K562 (cell line): ENCODE results near the gene PET117. TPM values are rescaled to one million over a fixed set of nuclear protein-coding genes. Genes with fewer than 3 reads are reported as not detected.
A peak's percentile ranks its signal among the peaks of the same experiment; 100 is the strongest.

Experiments
- ARID1B ChIP-seq: fragments of 450-650 bp; IDR thresholded peaks from 2 replicates; pipeline ENCODE4 v1.6.1; 2016; ENCODE audit warnings: antibody characterized with exemption, mild to moderate bottlenecking, inconsistent platforms
- EP300 ChIP-seq: IDR thresholded peaks from 2 replicates; pipeline ENCODE4 v1.6.1; 2012; ENCODE audit warnings: low read length, improper control_type of control experiment
- ETS2 ChIP-seq: IDR thresholded peaks from 2 replicates; pipeline ENCODE4 v1.6.1; 2016; ENCODE audit warnings: borderline replicate concordance, missing genetic modification characterization, mild to moderate bottlenecking, moderate library complexity, missing compliant biosample characterization; ENCODE audit not compliant: poor library complexity, severe bottlenecking
- HDAC8 ChIP-seq: fragments of 450-650 bp; IDR thresholded peaks from 2 replicates; pipeline ENCODE4 v1.6.1; 2016; ENCODE audit warnings: mild to moderate bottlenecking, missing genetic modification characterization, moderate library complexity, missing compliant biosample characterization
- HNRNPK ChIP-seq: fragments of 200-400 bp; formaldehyde crosslinking; IDR thresholded peaks from one replicate; pipeline ENCODE4 v1.6.1; 2018; ENCODE audit warnings: mild to moderate bottlenecking, low read depth, low read length; ENCODE audit not compliant: poor library complexity, severe bottlenecking
- HOXB6 ChIP-seq: fragments of 250-450 bp; sonication (Bioruptor Pico); IDR thresholded peaks from 2 replicates; pipeline ENCODE4 v1.5.1; 2022; ENCODE audit warnings: mild to moderate bottlenecking, borderline replicate concordance
- JUN ChIP-seq, 2 experiments: sonication (generic) in 1 of 2; formaldehyde crosslinking in 1 of 2; IDR thresholded peaks; 2 replicates each; pipeline versions ENCODE4 v1.6.1 to v1.8.0; 2012 to 2022; ENCODE audit warnings: borderline replicate concordance in 2 of 2, mild to moderate bottlenecking in 2 of 2, improper control_type of control experiment in 1 of 2, low read depth in 1 of 2, low read length in 1 of 2, missing genetic modification reagents in 1 of 2
- L3MBTL2 ChIP-seq: fragments of 450-650 bp; IDR thresholded peaks from 2 replicates; pipeline ENCODE4 v1.6.1; 2016; ENCODE audit warnings: mild to moderate bottlenecking, moderate library complexity
- MECOM ChIP-seq: fragments of 250-450 bp; sonication (Bioruptor Pico); IDR thresholded peaks from 2 replicates; pipeline ENCODE4 v1.8.0; 2022; ENCODE audit warnings: inconsistent platforms
- MEIS2 ChIP-seq: fragments of 450-650 bp; IDR thresholded peaks from 2 replicates; pipeline ENCODE4 v1.6.1; 2014; ENCODE audit warnings: mild to moderate bottlenecking; ENCODE audit not compliant: partially characterized antibody
- POU5F1 ChIP-seq: fragments of 150-350 bp; IDR thresholded peaks from 2 replicates; pipeline ENCODE4 v1.6.1; 2014; ENCODE audit warnings: borderline replicate concordance, low read length, low read depth, mild to moderate bottlenecking; ENCODE audit not compliant: partially characterized antibody
- RBM14 ChIP-seq: fragments of 200-400 bp; formaldehyde crosslinking; IDR thresholded peaks from 2 replicates; pipeline ENCODE4 v1.6.1; 2018; ENCODE audit warnings: low read depth, mild to moderate bottlenecking, low read length, moderate library complexity, borderline replicate concordance; ENCODE audit not compliant: insufficient read depth
- SNRNP70 ChIP-seq: fragments of 200-400 bp; formaldehyde crosslinking; optimal IDR thresholded peaks from 2 replicates; pipeline ENCODE3; 2017; ENCODE audit warnings: low read depth, low read length
- TFAM ChIP-seq: fragments of 250-450 bp; sonication (Bioruptor Pico); conservative IDR thresholded peaks from 2 replicates; pipeline ENCODE4 v1.5.0; 2021; ENCODE audit warnings: mild to moderate bottlenecking, moderate library complexity
- TOE1 ChIP-seq, 2 experiments: fragments of 450-650 bp in 1 of 2; sonication (generic) in 1 of 2; formaldehyde crosslinking in 1 of 2; IDR thresholded peaks; 2 replicates each; pipeline versions ENCODE4 v1.7.1 to v1.8.0; 2016 to 2022; ENCODE audit warnings: borderline replicate concordance in 2 of 2, mild to moderate bottlenecking in 2 of 2, antibody characterized with exemption in 1 of 2, inconsistent platforms in 1 of 2, low read depth in 1 of 2, missing genetic modification reagents in 1 of 2, moderate library complexity in 1 of 2
- ZNF57 ChIP-seq: fragments of 450-650 bp; formaldehyde crosslinking; IDR thresholded peaks from 2 replicates; pipeline ENCODE4 v1.4.0; 2020; ENCODE audit warnings: mild to moderate bottlenecking, moderate library complexity
- polyA plus RNA-seq, 8 experiments: library from polyadenylated mRNA; depleted of rRNA in 4 of 8; stranded (reverse) in 5 of 8; unstranded in 3 of 8; fragments of >200 nt; fragmentation: Nextera tagmentation in 2 of 8; fragmentation: Illumina TruSeq in 1 of 8; extraction: Ambion mirVana in 2 of 8; extraction: Trizol in 1 of 8; gene quantifications; 2 replicates each; pipeline versions ENCODE4 v1.2.1 to v1.2.3, GENCODE V29; 2011 to 2014; ENCODE audit warnings: inconsistent platforms in 1 of 8, missing spikeins in 1 of 8
- total RNA-seq, 7 experiments: library from RNA; depleted of rRNA in 6 of 7; stranded (reverse); fragments of >200 nt in 6 of 7; fragmentation: Illumina TruSeq in 2 of 7; extraction: Trizol in 2 of 7; gene quantifications; 2 replicates each; pipeline versions ENCODE4 v1.2.1 to v1.2.3, GENCODE V29; 2011 to 2021; ENCODE audit warnings: low replicate concordance in 1 of 7
- TF ChIP-seq, protein P1 (sequence below): fragments of 450-650 bp; IDR thresholded peaks from 2 replicates; pipeline ENCODE4 v1.6.1; 2018; ENCODE audit warnings: mild to moderate bottlenecking, low read depth; ENCODE audit not compliant: partially characterized antibody
- TF ChIP-seq, protein P2 (sequence below): fragments of 250-450 bp; sonication (Bioruptor Pico); IDR thresholded peaks from 2 replicates; pipeline ENCODE4 v1.8.0; 2022; ENCODE audit warnings: inconsistent platforms, mild to moderate bottlenecking, moderate library complexity, borderline replicate concordance
- TF ChIP-seq, protein P3 (sequence below): fragments of 150-350 bp; IDR thresholded peaks from 2 replicates; pipeline ENCODE4 v1.6.1; 2014; ENCODE audit warnings: low read depth, mild to moderate bottlenecking, low read length, borderline replicate concordance

PET117 gene
- total and polyA plus RNA-seq, 9 of the 15 experiments (the other 6 are each of a cell fraction or from before 2014, with no cell fraction given): 7.1 to 18.2 (median 12.4) TPM

DNA sequence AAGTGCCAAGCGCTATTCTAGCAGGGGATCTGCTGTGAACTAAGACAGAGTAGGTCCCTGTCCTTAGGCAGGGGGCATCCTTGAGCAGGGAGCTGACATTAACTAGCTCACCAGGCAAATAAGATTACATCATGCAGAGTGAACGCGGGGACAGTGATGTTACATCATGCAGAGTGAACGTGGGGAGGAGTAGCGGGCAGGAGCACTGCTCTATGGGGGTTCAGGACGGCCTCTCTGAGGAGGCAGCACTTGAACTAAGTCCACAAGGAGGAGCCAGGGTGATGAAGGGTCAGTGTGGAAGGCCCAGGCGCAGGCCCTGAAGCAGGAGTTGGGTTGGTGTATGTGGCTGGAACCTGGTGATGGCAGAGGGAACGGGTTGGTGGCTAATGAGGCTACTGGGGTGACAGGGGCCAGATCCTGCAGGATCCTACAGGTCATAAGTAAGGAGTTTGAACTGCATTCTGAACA is 38.7 kb downstream of the PET117 start (continued):
- no peak for TF ChIP-seq SNRNP70
- TF ChIP-seq JUN (IDR thresholded peaks at IDR 0.05; ENCODE audit: borderline replicate concordance, low read depth, low read length): peak; percentile 33; the same call in 1 of the 2 replicates
- no peak for TF ChIP-seq JUN (CRISPR knock-in tag; IDR thresholded peaks at IDR 0.05; ENCODE audit: borderline replicate concordance)
- TF ChIP-seq POU5F1: no peak
- no peak for TF ChIP-seq MEIS2
- TF ChIP-seq, protein P1, sequence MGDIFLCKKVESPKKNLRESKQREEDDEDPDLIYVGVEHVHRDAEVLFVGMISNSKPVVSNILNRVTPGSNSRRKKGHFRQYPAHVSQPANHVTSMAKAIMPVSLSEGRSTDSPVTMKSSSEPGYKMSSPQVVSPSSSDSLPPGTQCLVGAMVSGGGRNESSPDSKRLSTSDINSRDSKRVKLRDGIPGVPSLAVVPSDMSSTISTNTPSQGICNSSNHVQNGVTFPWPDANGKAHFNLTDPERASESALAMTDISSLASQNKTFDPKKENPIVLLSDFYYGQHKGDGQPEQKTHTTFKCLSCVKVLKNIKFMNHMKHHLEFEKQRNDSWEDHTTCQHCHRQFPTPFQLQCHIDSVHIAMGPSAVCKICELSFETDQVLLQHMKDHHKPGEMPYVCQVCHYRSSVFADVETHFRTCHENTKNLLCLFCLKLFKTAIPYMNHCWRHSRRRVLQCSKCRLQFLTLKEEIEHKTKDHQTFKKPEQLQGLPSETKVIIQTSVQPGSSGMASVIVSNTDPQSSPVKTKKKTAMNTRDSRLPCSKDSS: no peak
- no peak for TF ChIP-seq RBM14
- peak; percentile 49 for TF ChIP-seq L3MBTL2
- no peak for TF ChIP-seq HNRNPK
- 0 out of 2 replicates have a peak, but pooled peaks have one; percentile 27 for TF ChIP-seq HDAC8 (tag)
- TF ChIP-seq, protein P2, sequence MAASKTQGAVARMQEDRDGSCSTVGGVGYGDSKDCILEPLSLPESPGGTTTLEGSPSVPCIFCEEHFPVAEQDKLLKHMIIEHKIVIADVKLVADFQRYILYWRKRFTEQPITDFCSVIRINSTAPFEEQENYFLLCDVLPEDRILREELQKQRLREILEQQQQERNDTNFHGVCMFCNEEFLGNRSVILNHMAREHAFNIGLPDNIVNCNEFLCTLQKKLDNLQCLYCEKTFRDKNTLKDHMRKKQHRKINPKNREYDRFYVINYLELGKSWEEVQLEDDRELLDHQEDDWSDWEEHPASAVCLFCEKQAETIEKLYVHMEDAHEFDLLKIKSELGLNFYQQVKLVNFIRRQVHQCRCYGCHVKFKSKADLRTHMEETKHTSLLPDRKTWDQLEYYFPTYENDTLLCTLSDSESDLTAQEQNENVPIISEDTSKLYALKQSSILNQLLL (CRISPR knock-in tag): no peak
- TF ChIP-seq EP300: peak; percentile 47; the same call in 1 of the 2 replicates
- no peak for TF ChIP-seq TOE1 (IDR thresholded peaks at IDR 0.05; ENCODE audit: borderline replicate concordance)
- TF ChIP-seq TOE1 (CRISPR knock-in tag; IDR thresholded peaks at IDR 0.05; ENCODE audit: borderline replicate concordance, low read depth): no peak
- 0 out of 2 replicates have a peak, but pooled peaks have one; percentile 28 for TF ChIP-seq ARID1B
- no peak for TF ChIP-seq TFAM (CRISPR knock-in tag)
- TF ChIP-seq ZNF57 (CRISPR knock-in tag): no peak
- no peak for TF ChIP-seq ETS2 (tag)
- TF ChIP-seq MECOM (CRISPR knock-in tag): peak; percentile 82; the same call in 1 of the 2 replicates
- TF ChIP-seq HOXB6 (CRISPR knock-in tag): no peak
- TF ChIP-seq, protein P3, sequence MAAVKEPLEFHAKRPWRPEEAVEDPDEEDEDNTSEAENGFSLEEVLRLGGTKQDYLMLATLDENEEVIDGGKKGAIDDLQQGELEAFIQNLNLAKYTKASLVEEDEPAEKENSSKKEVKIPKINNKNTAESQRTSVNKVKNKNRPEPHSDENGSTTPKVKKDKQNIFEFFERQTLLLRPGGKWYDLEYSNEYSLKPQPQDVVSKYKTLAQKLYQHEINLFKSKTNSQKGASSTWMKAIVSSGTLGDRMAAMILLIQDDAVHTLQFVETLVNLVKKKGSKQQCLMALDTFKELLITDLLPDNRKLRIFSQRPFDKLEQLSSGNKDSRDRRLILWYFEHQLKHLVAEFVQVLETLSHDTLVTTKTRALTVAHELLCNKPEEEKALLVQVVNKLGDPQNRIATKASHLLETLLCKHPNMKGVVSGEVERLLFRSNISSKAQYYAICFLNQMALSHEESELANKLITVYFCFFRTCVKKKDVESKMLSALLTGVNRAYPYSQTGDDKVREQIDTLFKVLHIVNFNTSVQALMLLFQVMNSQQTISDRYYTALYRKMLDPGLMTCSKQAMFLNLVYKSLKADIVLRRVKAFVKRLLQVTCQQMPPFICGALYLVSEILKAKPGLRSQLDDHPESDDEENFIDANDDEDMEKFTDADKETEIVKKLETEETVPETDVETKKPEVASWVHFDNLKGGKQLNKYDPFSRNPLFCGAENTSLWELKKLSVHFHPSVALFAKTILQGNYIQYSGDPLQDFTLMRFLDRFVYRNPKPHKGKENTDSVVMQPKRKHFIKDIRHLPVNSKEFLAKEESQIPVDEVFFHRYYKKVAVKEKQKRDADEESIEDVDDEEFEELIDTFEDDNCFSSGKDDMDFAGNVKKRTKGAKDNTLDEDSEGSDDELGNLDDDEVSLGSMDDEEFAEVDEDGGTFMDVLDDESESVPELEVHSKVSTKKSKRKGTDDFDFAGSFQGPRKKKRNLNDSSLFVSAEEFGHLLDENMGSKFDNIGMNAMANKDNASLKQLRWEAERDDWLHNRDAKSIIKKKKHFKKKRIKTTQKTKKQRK: no peak
